ENCODE results near the gene BMP2.
A peak's percentile ranks its signal among the peaks of the same experiment; 100 is the strongest.

The BMP2 gene

DNA sequence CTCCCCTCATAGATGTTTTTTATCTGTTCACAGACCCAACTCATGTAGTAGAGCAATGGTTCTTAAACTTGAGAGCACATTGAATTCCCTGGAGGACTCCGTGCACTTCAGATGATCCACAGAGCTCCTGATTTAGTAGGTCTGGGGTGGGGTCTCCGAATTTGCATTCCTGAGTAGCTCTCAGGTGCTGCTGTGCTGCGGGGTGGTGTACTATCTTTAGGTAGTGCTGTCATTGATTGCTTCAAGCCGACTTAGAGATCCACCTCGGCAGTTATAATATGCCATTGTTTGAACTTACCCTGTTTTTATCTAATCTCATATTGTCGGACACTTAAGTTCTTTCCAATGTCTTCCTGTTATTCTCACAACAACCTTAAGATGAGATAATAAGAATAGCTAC is 45.0 kb downstream of the BMP2 start:
- Histone ChIP-seq H3K9ac (ENCODE audit: low read length) (no peak overlapping the region), H3K27ac (ENCODE audit: low read length) (no peak overlapping the region), H3K4me1 (ENCODE audit: control insufficient read depth, low read depth, low read length) (peaks cover 42% of the 10 kb centered on the region)

DNA sequence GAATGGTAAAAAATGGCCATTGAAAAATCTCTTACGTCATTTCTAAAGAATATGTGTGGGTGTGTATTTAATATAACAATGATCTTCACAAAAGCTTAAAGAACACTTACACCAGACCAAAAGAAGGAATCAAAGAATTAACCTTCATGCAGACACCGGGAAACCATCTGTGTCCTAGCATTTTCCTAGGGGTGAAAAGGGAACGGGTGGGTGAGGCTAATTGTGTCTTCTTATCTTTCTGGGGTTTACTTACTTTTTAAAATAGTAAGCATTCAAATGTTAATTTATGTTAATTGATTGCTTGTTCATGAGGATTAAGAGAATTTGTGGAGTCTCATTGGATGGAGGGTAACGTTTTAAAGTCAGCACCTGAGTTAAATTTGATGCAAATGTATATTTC is 47.5 kb downstream of the BMP2 start:
- H3K36me3 ChIP-seq (ENCODE audit: control insufficient read depth, low read depth, low read length), result no peaks in the 10 kb centered on the region
- no peak overlapping the region for H3K9ac ChIP-seq (ENCODE audit: low read length)

More for the DNA sequence above, 45.0 kb downstream of the BMP2 start:
- no peaks in the 10 kb centered on the region for H3K9me3 ChIP-seq (ENCODE audit: control insufficient read depth, low read depth, low read length)
- H3K36me3 ChIP-seq (ENCODE audit: control insufficient read depth, low read depth, low read length), result no peaks in the 10 kb centered on the region
- no peaks in the 10 kb centered on the region for H3K27me3 ChIP-seq (ENCODE audit: control insufficient read depth, insufficient read depth, low read length)
- H3K4me3 ChIP-seq (ENCODE audit: low read length), result no peak overlapping the region

DNA sequence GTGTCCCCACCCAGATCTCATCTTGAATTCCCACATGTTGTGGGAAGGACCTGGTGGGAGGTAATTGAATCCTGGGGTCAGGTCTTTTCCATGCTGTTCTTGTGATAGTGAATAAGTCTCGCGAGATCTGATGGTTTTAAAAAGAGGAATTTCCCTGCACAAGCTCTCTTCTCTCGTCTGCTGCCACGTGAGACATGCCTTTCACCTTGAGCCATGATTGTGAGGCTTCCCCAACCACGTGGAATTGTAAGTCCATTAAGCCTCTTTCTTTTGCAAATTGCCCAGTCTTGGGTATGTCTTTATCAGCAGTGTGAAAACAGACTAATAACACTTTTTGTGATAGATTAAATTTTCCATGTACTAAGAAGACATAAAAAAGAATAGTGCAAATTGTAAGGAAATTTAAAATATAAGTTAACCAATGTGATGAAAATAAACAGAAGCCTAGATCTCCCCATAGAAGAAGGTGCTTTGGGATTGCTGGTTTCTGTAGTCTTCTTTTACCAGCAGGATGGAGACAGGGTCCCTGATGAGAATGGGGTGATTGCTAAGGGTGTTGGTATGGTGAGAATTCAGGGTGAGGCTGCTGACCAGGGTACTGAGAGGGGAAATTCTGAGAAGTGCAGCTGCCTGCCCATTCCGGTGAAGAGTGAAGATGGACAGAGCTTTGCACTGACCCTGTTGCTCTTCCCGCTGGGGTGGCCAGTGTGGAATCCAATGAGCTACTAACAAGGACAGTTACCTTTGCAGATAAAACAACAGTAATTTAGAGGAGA is 50.7 kb downstream of the BMP2 start:
- no peak overlapping the region for H3K9ac ChIP-seq (ENCODE audit: low read length)
- H3K9me3 ChIP-seq (ENCODE audit: control insufficient read depth, low read depth, low read length), result no peaks in the 10 kb centered on the region
- H3K36me3 ChIP-seq (ENCODE audit: control insufficient read depth, low read depth, low read length), result no peaks in the 10 kb centered on the region
- H3K4me1 ChIP-seq (ENCODE audit: control insufficient read depth, low read depth, low read length), result peaks cover 32% of the 10 kb centered on the region
- H3K4me3 ChIP-seq (ENCODE audit: low read length), result no peak overlapping the region
- no peaks in the 10 kb centered on the region for H3K27me3 ChIP-seq (ENCODE audit: control insufficient read depth, insufficient read depth, low read length)
- no peak overlapping the region for H3K27ac ChIP-seq (ENCODE audit: low read length)

More for the DNA sequence above, 47.5 kb downstream of the BMP2 start:
- H3K4me1 ChIP-seq (ENCODE audit: control insufficient read depth, low read depth, low read length), result peaks cover 54% of the 10 kb centered on the region
- H3K27me3 ChIP-seq (ENCODE audit: control insufficient read depth, insufficient read depth, low read length), result no peaks in the 10 kb centered on the region
- H3K9me3 ChIP-seq (ENCODE audit: control insufficient read depth, low read depth, low read length), result no peaks in the 10 kb centered on the region
- no peak overlapping the region for H3K27ac ChIP-seq (ENCODE audit: low read length)
- peak overlapping the region; percentile 36 for H3K4me3 ChIP-seq (ENCODE audit: low read length)

DNA sequence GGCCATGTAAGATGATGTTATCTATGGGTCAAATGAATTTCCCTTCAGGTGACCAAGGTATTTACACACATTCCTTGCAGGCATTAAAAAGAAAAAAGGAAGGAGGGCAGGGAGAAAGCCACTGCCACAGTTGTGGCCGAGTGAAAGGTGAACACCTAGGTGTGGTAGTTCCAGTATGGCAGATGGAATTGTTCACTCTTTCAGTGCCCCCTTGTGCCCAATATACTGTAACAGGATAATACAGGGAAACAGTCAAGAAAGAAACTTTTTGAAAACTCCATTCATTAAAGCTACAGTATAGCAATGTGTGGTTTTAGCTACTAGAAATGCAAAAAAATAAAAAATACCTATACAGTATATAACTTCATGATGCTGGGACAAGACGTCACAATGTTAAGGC is 52.1 kb downstream of the BMP2 start:
- H3K9ac ChIP-seq (ENCODE audit: low read length), result no peak overlapping the region
- no peaks in the 10 kb centered on the region for H3K36me3 ChIP-seq (ENCODE audit: control insufficient read depth, low read depth, low read length)
- no peaks in the 10 kb centered on the region for H3K9me3 ChIP-seq (ENCODE audit: control insufficient read depth, low read depth, low read length)
- H3K27ac ChIP-seq (ENCODE audit: low read length), result no peak overlapping the region
- H3K27me3 ChIP-seq (ENCODE audit: control insufficient read depth, insufficient read depth, low read length), result no peaks in the 10 kb centered on the region
- no peak overlapping the region for H3K4me3 ChIP-seq (ENCODE audit: low read length)
- H3K4me1 ChIP-seq (ENCODE audit: control insufficient read depth, low read depth, low read length), result peaks cover 22% of the 10 kb centered on the region

DNA sequence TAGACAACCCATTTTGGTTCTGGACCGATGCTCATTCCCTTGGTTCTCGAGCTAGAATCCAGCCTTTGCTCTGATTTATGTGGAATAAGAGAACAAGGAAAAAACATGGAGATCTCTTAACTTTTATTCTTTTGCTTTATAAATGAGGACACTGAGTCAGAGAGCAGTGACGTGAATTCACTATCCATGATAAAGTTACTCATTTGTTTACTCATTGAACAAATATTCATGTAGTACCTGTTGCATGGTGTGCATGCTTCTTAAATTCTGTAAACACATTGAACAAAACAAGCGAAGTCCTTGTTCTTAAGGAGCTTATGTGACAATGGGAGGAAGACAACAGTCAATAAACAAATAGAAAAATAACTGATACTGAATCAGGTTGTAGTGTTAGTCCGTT is 56.9 kb downstream of the BMP2 start:
- Histone ChIP-seq H3K9me3 (ENCODE audit: control insufficient read depth, low read depth, low read length) (no peaks in the 10 kb centered on the region), H3K4me3 (ENCODE audit: low read length) (no peak overlapping the region), H3K27ac (ENCODE audit: low read length) (no peak overlapping the region), H3K9ac (ENCODE audit: low read length) (no peak overlapping the region), H3K4me1 (ENCODE audit: control insufficient read depth, low read depth, low read length) (peaks cover 6% of the 10 kb centered on the region), H3K36me3 (ENCODE audit: control insufficient read depth, low read depth, low read length) (no peaks in the 10 kb centered on the region), H3K27me3 (ENCODE audit: control insufficient read depth, insufficient read depth, low read length) (no peaks in the 10 kb centered on the region)

DNA sequence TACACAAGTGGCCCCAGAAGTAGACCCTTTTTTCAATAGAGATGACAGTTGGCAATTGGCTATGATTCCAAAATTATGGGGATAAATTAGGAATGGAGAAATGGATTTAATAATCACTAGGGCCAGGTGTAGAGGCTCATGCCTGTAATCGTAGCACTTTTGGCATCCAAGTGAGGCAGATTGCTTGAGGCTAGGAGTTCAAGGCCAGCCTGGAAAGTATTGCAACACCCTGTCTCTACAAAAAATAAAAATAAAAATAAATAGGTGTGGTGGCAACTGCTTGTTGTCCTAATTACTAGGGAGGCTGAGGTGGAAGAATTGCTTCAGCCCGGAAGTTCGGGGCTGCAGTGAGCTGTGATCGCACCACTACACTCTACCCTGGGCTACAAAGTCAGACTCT is 60.0 kb downstream of the BMP2 start:
- Histone ChIP-seq H3K9me3 (ENCODE audit: control insufficient read depth, low read depth, low read length) (no peaks in the 10 kb centered on the region), H3K4me3 (ENCODE audit: low read length) (no peak overlapping the region), H3K36me3 (ENCODE audit: control insufficient read depth, low read depth, low read length) (no peaks in the 10 kb centered on the region), H3K27me3 (ENCODE audit: control insufficient read depth, insufficient read depth, low read length) (no peaks in the 10 kb centered on the region), H3K4me1 (ENCODE audit: control insufficient read depth, low read depth, low read length) (peaks cover 6% of the 10 kb centered on the region), H3K9ac (ENCODE audit: low read length) (no peak overlapping the region), H3K27ac (ENCODE audit: low read length) (no peak overlapping the region)

DNA sequence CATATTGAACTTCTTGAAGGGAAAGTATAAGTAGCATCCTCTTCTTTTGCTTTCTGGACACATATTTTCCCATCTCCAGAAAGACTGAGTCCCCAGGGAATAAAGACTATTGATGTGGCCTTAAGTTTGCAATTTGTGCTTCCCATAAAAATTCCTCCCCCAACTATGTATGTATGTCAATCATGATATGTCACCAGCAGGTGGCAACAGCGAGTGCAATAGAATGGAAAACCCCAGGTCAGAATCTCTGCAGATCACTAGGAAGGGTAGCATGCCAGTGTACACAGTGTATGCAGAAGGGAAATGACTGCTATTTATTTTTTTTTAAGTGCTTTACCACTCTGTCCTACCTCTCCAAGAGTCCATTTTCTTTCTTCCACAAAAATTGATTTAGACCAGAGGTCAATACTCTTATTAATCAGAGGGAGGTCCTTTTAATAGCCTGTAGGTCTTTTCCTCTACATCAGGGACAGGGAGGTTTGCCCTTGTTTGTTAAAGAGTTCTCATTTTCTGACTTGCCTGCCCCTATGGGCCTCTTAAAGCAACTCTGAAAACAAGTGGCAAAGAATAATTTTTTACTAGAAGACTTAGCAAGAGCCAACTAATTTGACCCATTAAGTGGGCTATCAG is 61.4 kb downstream of the BMP2 start:
- Histone ChIP-seq H3K9ac (ENCODE audit: low read length) (no peak overlapping the region), H3K4me3 (ENCODE audit: low read length) (no peak overlapping the region), H3K4me1 (ENCODE audit: control insufficient read depth, low read depth, low read length) (peaks cover 6% of the 10 kb centered on the region), H3K27ac (ENCODE audit: low read length) (no peak overlapping the region), H3K27me3 (ENCODE audit: control insufficient read depth, insufficient read depth, low read length) (no peaks in the 10 kb centered on the region), H3K9me3 (ENCODE audit: control insufficient read depth, low read depth, low read length) (no peaks in the 10 kb centered on the region), H3K36me3 (ENCODE audit: control insufficient read depth, low read depth, low read length) (no peaks in the 10 kb centered on the region)

DNA sequence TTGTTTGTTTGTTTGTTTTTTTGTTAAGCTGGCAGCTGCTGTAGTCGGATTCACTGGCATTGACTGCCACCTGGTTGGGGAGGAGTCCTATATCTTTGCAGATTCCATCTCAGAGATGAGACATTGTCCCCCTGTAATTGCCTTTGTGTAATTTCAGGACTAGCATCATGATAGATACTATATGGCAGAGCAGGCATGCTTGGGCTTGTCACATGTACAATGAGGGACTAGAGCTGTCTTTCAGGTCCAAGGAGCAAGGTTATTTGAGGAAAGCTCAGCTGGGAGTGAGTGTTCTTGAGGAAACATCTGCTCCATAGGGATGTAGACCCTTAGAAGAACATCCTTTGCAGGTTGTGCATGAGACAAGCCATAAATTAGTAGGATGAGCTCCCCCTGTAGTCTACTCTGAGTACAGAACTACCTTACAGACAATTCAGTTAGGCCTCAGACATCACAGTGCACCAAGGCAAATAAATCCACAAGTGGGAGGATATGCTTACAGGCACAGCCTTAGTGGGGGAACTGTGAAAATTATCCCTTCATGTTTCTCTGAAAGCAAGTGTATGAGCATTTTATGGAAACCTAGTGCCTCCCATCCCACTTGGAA is 62.1 kb downstream of the BMP2 start:
- Histone ChIP-seq H3K27ac (ENCODE audit: low read length) (no peak overlapping the region), H3K9me3 (ENCODE audit: control insufficient read depth, low read depth, low read length) (no peaks in the 10 kb centered on the region), H3K4me3 (ENCODE audit: low read length) (no peak overlapping the region), H3K36me3 (ENCODE audit: control insufficient read depth, low read depth, low read length) (no peaks in the 10 kb centered on the region), H3K27me3 (ENCODE audit: control insufficient read depth, insufficient read depth, low read length) (no peaks in the 10 kb centered on the region), H3K4me1 (ENCODE audit: control insufficient read depth, low read depth, low read length) (peaks cover 6% of the 10 kb centered on the region), H3K9ac (ENCODE audit: low read length) (no peak overlapping the region)
